AG08396 (cell line): Measurements from ENCODE around the gene SNX10.

Experiments used
- DNase-seq: peaks from one replicate; pipeline ENCODE4 v3.0.0; 2012; ENCODE audit warnings: low spot score, mixed read lengths

Gene SNX10

GRCh38 chr7:26298472-26299058 lies 6.9 kb downstream of the SNX10 start:
- DNase-seq: no peak

- no peak for DNase-seq
Measured at GRCh38 chr7:26305090-26305868, 13.6 kb downstream of the SNX10 start.

GRCh38 chr7:26305869-26306665 lies 14.4 kb downstream of the SNX10 start:
- DNase-seq: no peak

- no peak for DNase-seq
Measured at GRCh38 chr7:26306790-26307189, 15.1 kb downstream of the SNX10 start.

GRCh38 chr7:26307226-26307625 lies 15.6 kb downstream of the SNX10 start:
- DNase-seq: peak; percentile 16

- DNase-seq: no peak
Measured at GRCh38 chr7:26307791-26308190, 16.1 kb downstream of the SNX10 start.

- DNase-seq: no peak
Measured at GRCh38 chr7:26308551-26308950, 16.9 kb downstream of the SNX10 start.

- DNase-seq: no peak
Measured at GRCh38 chr7:26309089-26309488, 17.4 kb downstream of the SNX10 start.

GRCh38 chr7:26311798-26312197 lies 20.1 kb downstream of the SNX10 start:
- no peak for DNase-seq

- no peak for DNase-seq
Measured at GRCh38 chr7:26317211-26317610, 25.5 kb downstream of the SNX10 start.

- no peak for DNase-seq
Measured at GRCh38 chr7:26318921-26319320, 27.3 kb downstream of the SNX10 start.

- no peak for DNase-seq
Measured at GRCh38 chr7:26319636-26320035, 28.0 kb downstream of the SNX10 start.

GRCh38 chr7:26320878-26321277 lies 29.2 kb downstream of the SNX10 start:
- no peak for DNase-seq

- no peak for DNase-seq
Measured at GRCh38 chr7:26321435-26321834, 29.8 kb downstream of the SNX10 start.

GRCh38 chr7:26326211-26326610 lies 34.5 kb downstream of the SNX10 start:
- no peak for DNase-seq

- no peak for DNase-seq
Measured at GRCh38 chr7:26328498-26329390, 37.1 kb downstream of the SNX10 start.

GRCh38 chr7:26329520-26330255 lies 38.0 kb downstream of the SNX10 start:
- DNase-seq: no peak

- no peak for DNase-seq
Measured at GRCh38 chr7:26331113-26331512, 39.5 kb downstream of the SNX10 start.

- no peak for DNase-seq
Measured at GRCh38 chr7:26331789-26332188, 40.1 kb downstream of the SNX10 start.

- no peak for DNase-seq
Measured at GRCh38 chr7:26332698-26333097, 41.0 kb downstream of the SNX10 start.

GRCh38 chr7:26334166-26334859 lies 42.7 kb downstream of the SNX10 start:
- DNase-seq: no peak
